ENCODE measurements around the gene LIX1.

Gene LIX1

DNA sequence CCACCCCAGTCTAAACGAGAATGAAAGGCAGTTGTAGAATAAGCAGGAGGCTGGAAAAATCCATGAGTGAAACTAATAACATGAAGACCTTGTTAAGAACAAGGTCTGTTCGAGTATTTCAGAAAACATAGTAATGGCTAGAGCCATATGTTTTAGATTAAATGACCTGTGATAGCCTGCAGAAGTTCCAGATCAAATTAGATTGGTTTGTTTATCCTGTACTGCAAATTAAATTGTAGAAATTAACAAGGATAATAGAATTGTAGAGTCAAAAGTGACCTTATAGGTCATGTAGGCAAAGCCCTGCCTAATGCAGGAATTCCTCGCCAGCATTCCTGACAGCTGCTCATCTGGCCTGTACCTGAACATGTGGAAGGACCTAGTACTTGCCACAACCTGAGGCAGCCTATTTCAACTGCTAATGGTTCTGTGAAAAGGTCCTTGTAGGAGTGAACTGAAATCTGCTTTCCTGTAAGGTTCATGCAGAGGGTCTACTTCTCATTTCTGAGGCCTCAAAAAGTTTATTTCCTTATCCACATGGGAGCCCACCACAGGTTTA, 17.2 kb downstream of the LIX1 start:
- no peaks in the 10 kb centered on the region for H3K9me3 Mint-ChIP-seq
- ATAC-seq (no peak), DNase-seq (ENCODE audit: low spot score in 2 of 2) (no peak)
- H3K36me3 Mint-ChIP-seq: no peaks in the 10 kb centered on the region
- no peak overlapping the region for H3K27ac Mint-ChIP-seq
- no peak overlapping the region for H3K4me3 Mint-ChIP-seq
- no peaks in the 10 kb centered on the region for H3K4me1 Mint-ChIP-seq

DNA sequence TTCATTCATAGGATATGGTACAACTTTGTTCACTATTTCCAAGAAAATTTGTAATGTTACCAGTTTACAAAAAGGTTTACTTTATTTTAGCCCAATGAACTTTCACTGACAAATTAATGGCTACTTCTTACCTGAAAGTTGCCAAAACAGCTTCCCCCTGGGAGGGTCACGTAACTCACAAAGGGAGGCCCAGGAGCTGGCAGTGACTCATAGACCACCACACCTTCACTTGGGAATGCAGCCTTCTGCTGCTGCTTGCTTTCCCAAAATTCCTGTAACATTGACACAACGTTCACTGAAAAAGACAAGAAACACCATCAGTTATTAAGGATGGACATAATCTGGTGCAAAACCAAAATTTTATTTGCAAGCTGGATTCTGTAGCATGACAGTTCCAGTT, 18.1 kb downstream of the LIX1 start:
- H3K27ac Mint-ChIP-seq: no peak overlapping the region
- ATAC-seq (no peak), DNase-seq (ENCODE audit: low spot score in 2 of 2) (no peak)
- no peaks in the 10 kb centered on the region for H3K36me3 Mint-ChIP-seq
- H3K4me1 Mint-ChIP-seq: no peaks in the 10 kb centered on the region
- no peak overlapping the region for H3K4me3 Mint-ChIP-seq
- no peaks in the 10 kb centered on the region for H3K9me3 Mint-ChIP-seq

DNA sequence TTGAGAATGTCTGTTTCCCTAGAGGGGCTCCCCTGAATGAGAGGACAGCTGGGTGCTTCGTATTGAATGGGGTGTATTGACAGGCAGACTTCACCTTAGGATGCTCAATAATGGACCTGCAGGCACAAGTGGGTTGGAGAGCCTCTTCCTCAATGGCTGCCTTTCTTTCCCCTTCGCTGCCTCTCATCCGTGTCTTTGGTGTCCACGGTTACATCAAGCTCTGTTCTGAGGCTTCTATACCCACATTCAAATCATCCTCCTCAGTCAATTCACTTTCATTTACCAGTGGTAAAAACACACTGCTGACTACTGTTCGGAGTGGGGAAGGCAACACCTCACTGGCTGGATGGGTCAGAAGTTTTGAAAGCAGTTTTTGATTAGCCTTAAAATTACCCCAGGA, 20.6 kb downstream of the LIX1 start:
- H3K9me3 Mint-ChIP-seq: no peaks in the 10 kb centered on the region
- no peak overlapping the region for H3K4me3 Mint-ChIP-seq
- H3K4me1 Mint-ChIP-seq: no peaks in the 10 kb centered on the region
- H3K27ac Mint-ChIP-seq: no peak overlapping the region
- no peaks in the 10 kb centered on the region for H3K36me3 Mint-ChIP-seq
- DNase-seq (ENCODE audit: low spot score in 2 of 2): no peak
- ATAC-seq: no peak

DNA sequence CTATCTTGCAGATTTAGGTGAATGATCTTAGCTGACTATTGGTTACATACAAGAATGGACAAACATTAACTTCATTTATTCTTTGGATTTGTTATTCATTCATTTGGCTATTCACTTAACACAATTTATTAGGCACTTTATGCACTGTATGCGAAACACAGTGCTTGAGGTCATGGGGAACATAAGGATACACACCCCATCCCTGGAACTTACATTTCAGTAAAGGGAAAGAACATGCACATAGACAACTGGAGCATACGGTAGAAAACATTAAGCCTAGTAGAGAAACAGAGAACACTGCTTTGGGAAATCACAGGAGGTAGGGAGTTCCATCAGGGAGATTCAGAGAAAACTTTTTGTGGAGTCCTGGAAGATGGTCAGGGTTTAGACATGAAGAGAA, 22.2 kb downstream of the LIX1 start:
- H3K4me3 Mint-ChIP-seq: no peak overlapping the region

DNA sequence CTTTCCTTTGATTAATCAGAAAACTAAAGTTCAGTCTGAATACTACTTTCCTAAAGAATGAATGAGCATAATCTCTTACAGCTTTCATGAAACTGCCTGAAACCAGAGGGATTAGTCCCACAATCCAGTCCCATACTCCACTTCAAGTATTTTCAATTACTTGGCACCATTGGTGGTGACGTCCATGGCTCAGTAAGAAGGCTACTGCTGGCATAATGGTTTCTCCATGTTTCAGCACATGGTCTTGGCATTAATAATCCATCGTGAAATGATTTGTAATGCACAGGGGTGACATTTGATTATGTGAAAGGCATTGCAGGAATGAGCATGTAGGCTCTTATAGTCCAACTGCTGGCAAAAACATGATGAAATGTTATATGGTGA, 23.4 kb downstream of the LIX1 start:
- H3K36me3 Mint-ChIP-seq: no peaks in the 10 kb centered on the region
- H3K4me1 Mint-ChIP-seq: no peaks in the 10 kb centered on the region
- no peak overlapping the region for H3K4me3 Mint-ChIP-seq
- ATAC-seq: no peak
- DNase-seq (ENCODE audit: low spot score in 2 of 2): no peak
- H3K9me3 Mint-ChIP-seq: no peaks in the 10 kb centered on the region
- H3K27ac Mint-ChIP-seq: no peak overlapping the region

More for the DNA sequence above, 22.2 kb downstream of the LIX1 start:
- Mint-ChIP-seq H3K27ac (no peak overlapping the region), H3K4me1 (no peaks in the 10 kb centered on the region), H3K9me3 (no peaks in the 10 kb centered on the region), H3K36me3 (no peaks in the 10 kb centered on the region)
- no peak for DNase-seq (ENCODE audit: low spot score in 2 of 2)
- ATAC-seq: no peak

DNA sequence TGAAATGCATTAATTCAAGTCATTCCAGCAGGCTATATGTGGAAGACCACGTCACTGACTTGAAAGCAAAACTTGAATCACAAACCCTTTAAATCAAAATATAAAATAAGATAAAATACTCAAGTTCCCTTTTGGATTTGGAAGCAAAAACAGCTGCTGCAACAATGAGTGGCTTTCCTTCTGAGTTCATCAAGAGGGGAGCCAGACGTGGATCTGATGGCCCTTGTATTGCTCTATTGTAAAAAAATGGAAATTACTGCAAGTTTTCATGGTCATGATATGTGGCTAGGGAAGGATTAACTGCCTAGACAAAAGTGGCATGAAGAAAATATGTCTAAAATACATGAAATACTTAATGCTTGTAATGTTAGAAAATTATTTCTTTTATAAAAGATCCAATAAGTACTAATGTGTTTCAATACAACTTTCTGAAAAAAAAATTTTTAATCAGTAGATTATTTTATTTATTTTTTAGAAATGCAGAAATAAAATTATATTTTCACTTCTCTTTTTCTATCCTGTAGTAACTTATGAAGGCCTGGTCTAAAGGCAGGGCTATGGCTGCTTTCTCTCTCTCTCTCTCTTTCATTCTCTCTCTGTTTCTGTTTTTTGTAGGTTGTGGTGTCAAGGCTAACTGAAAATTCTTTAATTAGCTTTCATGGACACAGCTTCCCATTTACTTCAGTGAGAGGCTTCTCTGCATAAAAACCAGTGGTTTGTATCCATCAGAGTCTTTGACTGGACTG, 24.0 kb downstream of the LIX1 start:
- no peak for DNase-seq (ENCODE audit: low spot score in 2 of 2)

DNA sequence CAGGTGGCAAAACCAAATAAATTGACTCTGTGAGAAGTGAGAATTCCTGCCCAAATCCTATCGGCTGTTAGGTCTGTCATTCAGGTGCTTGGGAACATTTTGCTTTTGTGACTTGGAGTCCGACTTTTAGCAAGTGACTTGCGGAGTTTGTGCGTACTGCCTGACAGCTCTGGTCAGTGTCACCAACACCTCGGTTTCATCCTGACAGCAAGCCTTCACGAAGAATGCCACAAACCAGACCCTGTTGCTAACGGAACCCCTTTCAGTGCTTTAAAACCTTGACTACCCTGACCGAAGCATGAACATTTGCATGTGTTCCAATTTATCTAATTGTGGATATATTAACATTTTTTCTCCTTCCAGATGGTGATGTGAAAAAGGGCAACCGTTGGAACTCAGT, 26.5 kb downstream of the LIX1 start:
- H3K4me3 Mint-ChIP-seq: no peak overlapping the region
- H3K4me1 Mint-ChIP-seq: no peaks in the 10 kb centered on the region
- no peaks in the 10 kb centered on the region for H3K9me3 Mint-ChIP-seq
- DNase-seq (ENCODE audit: low spot score in 2 of 2) (no peak), ATAC-seq (no peak)
- no peaks in the 10 kb centered on the region for H3K36me3 Mint-ChIP-seq
- H3K27ac Mint-ChIP-seq: no peak overlapping the region

More for the DNA sequence above, 24.0 kb downstream of the LIX1 start:
- Mint-ChIP-seq H3K4me3 (no peak overlapping the region), H3K27ac (no peak overlapping the region), H3K9me3 (no peaks in the 10 kb centered on the region), H3K4me1 (no peaks in the 10 kb centered on the region), H3K36me3 (no peaks in the 10 kb centered on the region)
- ATAC-seq: no peak

DNA sequence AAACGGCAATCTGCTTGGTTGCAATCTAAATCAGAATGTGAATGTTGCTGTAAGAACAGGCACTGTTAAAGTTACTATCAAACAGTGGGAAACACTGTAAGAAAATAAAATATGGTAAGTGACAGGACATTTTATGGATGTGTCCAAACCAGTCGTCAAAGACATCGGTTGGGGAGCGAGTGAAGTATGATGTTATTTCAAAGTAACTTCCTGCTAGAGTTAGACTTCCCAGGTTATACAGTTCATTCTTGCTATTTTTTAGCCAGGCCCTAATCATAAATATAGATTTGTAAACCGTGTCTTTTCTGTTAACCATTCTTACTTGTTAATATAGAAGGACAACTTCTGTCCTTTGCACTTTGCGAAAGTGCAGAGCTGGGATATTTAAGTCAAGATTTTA, 30.2 kb downstream of the LIX1 start:
- Mint-ChIP-seq H3K4me3 (no peak overlapping the region), H3K4me1 (no peaks in the 10 kb centered on the region), H3K27ac (no peak overlapping the region), H3K36me3 (no peaks in the 10 kb centered on the region), H3K9me3 (no peaks in the 10 kb centered on the region)
- DNase-seq (ENCODE audit: low spot score in 2 of 2) (no peak), ATAC-seq (no peak)

DNA sequence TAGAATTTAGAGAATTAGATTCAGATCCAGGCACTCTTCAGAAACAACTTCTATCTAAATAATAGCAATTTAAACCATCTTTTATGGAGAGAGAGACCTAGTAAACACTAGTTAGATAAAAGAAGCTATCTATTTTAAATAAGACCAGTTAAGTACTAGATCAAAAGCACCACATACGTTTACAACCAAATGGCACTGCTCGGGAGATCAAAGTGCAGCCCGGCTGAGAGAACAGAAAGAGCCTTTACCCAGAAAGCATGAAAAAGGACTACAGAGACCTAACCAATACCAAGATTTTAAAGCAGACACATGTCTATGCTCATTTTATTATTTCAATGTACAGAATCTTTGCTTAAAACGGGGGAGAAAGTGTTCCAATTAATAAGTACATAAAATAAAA, 30.8 kb downstream of the LIX1 start:
- no peak overlapping the region for H3K27ac Mint-ChIP-seq
- no peaks in the 10 kb centered on the region for H3K36me3 Mint-ChIP-seq
- H3K9me3 Mint-ChIP-seq: no peaks in the 10 kb centered on the region
- ATAC-seq (no peak), DNase-seq (ENCODE audit: low spot score in 2 of 2) (no peak)
- H3K4me1 Mint-ChIP-seq: no peaks in the 10 kb centered on the region
- H3K4me3 Mint-ChIP-seq: no peak overlapping the region

DNA sequence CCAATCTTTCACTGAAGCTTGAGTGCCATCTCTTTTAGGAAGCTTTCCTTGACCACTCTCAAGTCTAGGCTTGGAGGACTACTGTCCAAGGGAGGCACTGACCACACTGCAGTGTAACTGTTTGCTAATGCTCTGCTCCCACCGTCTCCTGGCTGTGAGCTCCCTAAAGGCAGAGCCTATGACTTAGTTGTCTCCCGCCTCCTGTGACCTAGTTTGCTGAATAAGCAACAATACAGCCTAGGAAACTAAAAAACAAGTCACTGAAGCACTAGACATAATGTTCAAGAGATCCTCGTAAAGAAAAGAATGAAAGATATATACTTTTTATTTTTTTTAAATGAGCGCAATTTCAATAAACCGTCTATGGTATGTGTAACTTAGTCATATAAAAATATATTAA, 31.4 kb downstream of the LIX1 start:
- Mint-ChIP-seq H3K27ac (no peak overlapping the region), H3K36me3 (no peaks in the 10 kb centered on the region), H3K9me3 (no peaks in the 10 kb centered on the region), H3K4me3 (no peak overlapping the region), H3K4me1 (no peaks in the 10 kb centered on the region)
- DNase-seq (ENCODE audit: low spot score in 2 of 2) (no peak), ATAC-seq (no peak)

DNA sequence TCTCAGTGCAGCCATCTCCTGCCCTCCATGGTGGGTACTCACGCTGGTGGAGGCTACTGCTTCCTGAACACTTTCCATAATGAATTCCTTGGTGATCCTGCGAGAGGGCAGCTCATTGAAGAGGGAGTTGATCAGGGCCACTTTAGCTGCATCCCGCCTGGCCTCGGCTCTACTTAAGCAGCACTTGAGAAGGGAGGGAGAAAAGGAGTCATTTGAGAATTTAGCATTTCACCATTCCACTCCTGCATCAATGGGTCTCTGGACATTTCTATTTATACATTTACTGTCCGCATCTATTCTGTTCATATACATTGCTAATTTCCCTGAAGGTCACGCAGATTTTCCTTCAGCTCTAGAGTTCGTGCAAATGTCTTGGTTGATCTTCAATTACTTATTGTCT, 35.1 kb downstream of the LIX1 start:
- no peaks in the 10 kb centered on the region for H3K36me3 Mint-ChIP-seq
- no peaks in the 10 kb centered on the region for H3K9me3 Mint-ChIP-seq
- no peaks in the 10 kb centered on the region for H3K4me1 Mint-ChIP-seq
- ATAC-seq (no peak), DNase-seq (ENCODE audit: low spot score in 2 of 2) (no peak)
- no peak overlapping the region for H3K4me3 Mint-ChIP-seq
- no peak overlapping the region for H3K27ac Mint-ChIP-seq

DNA sequence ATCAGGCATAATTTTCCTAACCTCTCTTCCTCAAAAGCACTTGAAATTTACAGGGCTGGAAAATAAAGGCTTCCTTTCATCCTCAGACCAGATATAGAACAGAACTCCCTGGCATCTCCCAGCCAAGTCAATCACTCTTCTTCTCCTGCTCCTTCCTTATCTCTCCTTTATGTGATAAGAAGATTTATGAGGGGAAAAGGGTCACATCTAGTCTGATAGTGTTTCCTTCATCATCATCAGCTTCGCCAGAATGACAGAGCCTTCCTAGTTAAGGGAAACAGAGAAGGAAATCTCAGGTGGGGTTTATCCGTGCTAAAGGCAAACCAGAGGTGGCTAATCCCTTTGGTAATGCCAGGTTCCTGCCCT, 36.2 kb downstream of the LIX1 start:
- H3K4me1 Mint-ChIP-seq: no peaks in the 10 kb centered on the region
- H3K9me3 Mint-ChIP-seq: no peaks in the 10 kb centered on the region
- DNase-seq (ENCODE audit: low spot score in 2 of 2): no peak
- no peak for ATAC-seq
- no peaks in the 10 kb centered on the region for H3K36me3 Mint-ChIP-seq
- no peak overlapping the region for H3K4me3 Mint-ChIP-seq
- H3K27ac Mint-ChIP-seq: no peak overlapping the region

DNA sequence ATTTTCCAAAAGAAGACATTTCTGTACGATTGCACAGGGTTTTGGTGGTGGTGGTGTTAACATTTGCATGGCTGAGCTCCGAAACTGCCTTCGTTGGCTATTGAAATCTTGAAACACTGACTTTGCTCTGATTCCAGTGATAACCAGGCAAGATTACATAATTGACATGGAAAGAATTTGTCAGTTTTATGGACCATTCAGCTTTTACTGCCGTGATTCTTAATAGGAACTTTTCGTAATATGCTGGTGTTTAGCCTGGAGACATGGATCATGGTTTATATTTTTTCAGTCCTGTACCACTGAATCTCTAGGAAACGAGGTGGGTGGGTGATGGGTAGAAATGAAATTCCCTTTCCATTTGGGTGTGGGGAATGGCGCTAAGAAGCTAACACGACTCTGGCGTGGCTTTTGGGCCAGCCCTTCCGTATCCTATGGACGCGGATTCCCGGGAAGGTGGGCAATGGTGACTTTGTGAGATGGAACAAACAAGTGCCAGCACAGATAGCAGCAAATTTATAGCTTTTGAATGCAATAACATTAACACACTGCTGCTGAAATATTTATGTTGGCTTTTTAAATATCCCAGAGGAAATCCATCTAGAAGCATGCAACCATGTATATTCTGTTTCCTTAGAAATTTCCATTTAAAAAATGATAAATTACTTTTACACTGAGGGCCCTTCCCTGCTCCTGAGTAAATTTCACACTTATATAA, 36.8 kb downstream of the LIX1 start:
- Mint-ChIP-seq H3K27ac (no peak overlapping the region), H3K9me3 (no peaks in the 10 kb centered on the region)
- no peak for ATAC-seq

DNA sequence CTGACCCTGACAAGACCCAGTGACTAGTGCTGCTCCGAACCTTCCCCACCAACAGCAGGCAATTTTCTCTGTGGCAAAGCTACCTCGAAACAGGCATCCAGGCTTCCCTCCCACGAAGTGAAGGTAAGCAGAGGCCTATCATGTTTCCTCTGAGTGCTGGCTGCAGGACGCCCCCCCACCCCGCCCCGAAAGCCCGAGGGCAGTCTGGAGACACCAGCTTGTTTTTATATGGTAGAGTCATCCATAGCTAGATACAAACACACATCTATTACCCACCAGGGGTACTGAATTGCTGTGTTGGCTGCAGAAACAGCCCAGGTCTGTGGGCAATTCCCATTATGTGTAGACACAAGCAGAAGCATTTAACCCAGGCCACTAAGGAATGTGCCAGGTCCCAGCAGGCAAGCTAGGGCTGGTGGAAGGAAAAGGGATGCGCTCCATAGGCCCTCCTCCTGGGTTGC, 40.4 kb downstream of the LIX1 start:
- no peaks in the 10 kb centered on the region for H3K4me1 Mint-ChIP-seq
- ATAC-seq: no peak
- no peak overlapping the region for H3K4me3 Mint-ChIP-seq
- H3K9me3 Mint-ChIP-seq: no peaks in the 10 kb centered on the region
- DNase-seq (ENCODE audit: low spot score in 2 of 2): no peak
- no peaks in the 10 kb centered on the region for H3K36me3 Mint-ChIP-seq
- no peak overlapping the region for H3K27ac Mint-ChIP-seq

More for the DNA sequence above, 36.8 kb downstream of the LIX1 start:
- Mint-ChIP-seq H3K4me3 (no peak overlapping the region), H3K36me3 (no peaks in the 10 kb centered on the region), H3K4me1 (no peaks in the 10 kb centered on the region)
- no peak for DNase-seq (ENCODE audit: low spot score in 2 of 2)

DNA sequence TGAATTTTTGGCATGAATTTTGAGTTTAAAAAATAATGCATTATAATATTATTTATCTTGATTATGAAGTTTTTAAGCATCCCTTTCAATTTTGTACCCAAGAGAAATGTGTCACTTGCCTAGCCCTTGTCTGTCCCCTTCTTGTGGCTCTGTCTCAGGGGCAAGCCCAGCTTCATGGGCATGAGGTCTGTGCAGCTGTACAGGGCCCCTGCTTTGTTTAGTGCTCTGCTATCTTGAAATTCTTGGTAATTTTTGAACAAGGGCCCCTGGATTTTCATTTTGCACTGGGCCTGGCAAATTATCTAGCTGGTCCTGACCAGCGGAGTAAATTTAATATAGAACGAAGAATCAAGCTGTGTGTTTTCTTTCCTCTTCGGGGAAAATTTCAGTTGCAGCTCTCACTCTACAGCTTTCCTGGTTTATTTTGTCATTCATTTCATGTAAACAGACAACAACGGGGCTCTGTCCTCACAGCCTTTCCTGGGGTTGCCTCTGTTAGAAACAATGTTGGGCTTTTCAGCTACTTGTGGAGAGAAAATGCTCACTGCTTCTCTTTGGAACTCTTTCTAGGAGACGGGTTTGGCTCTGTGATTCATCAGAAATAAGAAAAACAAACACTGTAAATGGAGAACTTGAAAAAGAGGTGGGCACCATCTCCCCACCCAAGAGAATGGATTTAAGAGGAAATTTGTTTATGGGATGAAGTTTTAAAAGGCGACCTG, 41.1 kb downstream of the LIX1 start:
- ATAC-seq (no peak), DNase-seq (ENCODE audit: low spot score in 2 of 2) (no peak)
- H3K4me1 Mint-ChIP-seq: no peaks in the 10 kb centered on the region
- H3K36me3 Mint-ChIP-seq: no peaks in the 10 kb centered on the region
- no peaks in the 10 kb centered on the region for H3K9me3 Mint-ChIP-seq
- no peak overlapping the region for H3K27ac Mint-ChIP-seq
- no peak overlapping the region for H3K4me3 Mint-ChIP-seq
